ENCODE measurements around the gene ZBTB38. TPM values are rescaled to one million over a fixed set of nuclear protein-coding genes. Genes with fewer than 3 reads are reported as not detected.

Gene ZBTB38
- total RNA-seq, 1 experiment from 2014 or later = 17.0 TPM

DNA sequence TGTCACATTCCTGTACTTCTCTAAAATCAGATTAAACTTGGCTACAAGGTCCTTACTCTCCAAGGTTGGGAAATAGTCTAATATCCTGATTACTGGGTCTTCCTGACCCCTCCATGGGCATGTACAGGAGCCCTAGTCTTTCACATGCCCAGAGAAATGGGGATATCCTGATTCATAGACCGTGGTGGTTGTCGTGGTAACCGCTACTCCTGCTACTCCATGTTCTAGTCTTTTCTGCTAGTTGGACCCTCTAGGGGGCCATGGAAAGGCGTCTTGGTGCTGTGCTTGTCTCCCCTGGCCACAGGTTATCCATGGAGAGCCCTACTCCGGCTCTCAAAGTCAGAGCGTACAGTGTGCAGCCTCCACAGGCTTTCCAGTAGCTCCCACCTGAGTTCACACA is 13.1 kb upstream of the ZBTB38 start:
- Histone ChIP-seq H3K9ac (ENCODE audit: low read length) (no peak overlapping the region), H3K9me3 (ENCODE audit: low read length) (no peaks in the 10 kb centered on the region), H3K4me2 (ENCODE audit: low read length) (no peak overlapping the region), H3K36me3 (ENCODE audit: low read depth, low read length) (no peaks in the 10 kb centered on the region), H4K20me1 (ENCODE audit: low read length) (no peaks in the 10 kb centered on the region), H2AFZ (ENCODE audit: low read length) (no peak overlapping the region), H3K79me2 (ENCODE audit: low read length) (no peaks in the 10 kb centered on the region), H3K4me1 (ENCODE audit: insufficient read depth, low read length) (no peaks in the 10 kb centered on the region), H3F3A (ENCODE audit: low read length, unreplicated experiment) (no peaks in the 10 kb centered on the region), H3K4me3 (ENCODE audit: low read length) (no peak overlapping the region), H3K9me2 (replicated peaks; ENCODE audit: low read length) (no peaks in the 10 kb centered on the region), H3K27me3 (ENCODE audit: low read length) (no peaks in the 10 kb centered on the region), H3K27ac (ENCODE audit: low read length) (no peak overlapping the region)
- no peak for TF ChIP-seq EZH2 (IDR thresholded peaks at IDR 0.05; ENCODE audit: low read length, unreplicated experiment)
- TF ChIP-seq, protein P1, sequence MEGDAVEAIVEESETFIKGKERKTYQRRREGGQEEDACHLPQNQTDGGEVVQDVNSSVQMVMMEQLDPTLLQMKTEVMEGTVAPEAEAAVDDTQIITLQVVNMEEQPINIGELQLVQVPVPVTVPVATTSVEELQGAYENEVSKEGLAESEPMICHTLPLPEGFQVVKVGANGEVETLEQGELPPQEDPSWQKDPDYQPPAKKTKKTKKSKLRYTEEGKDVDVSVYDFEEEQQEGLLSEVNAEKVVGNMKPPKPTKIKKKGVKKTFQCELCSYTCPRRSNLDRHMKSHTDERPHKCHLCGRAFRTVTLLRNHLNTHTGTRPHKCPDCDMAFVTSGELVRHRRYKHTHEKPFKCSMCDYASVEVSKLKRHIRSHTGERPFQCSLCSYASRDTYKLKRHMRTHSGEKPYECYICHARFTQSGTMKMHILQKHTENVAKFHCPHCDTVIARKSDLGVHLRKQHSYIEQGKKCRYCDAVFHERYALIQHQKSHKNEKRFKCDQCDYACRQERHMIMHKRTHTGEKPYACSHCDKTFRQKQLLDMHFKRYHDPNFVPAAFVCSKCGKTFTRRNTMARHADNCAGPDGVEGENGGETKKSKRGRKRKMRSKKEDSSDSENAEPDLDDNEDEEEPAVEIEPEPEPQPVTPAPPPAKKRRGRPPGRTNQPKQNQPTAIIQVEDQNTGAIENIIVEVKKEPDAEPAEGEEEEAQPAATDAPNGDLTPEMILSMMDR (conservative IDR thresholded peaks at IDR 0.05; ENCODE audit: low read depth, low read length) = no peak
- TF ChIP-seq EZH2phosphoT487 (IDR thresholded peaks at IDR 0.05; ENCODE audit: borderline replicate concordance, low read length) = no peak
- no TSS peak for BruUV-seq (replicated peaks)
- intact Hi-C loops (cut with micrococcal nuclease) = no loop called here
- DNase-seq = no peak
- ChIA-PET POLR2A (ENCODE audit: unreplicated experiment) (no interaction called here), CTCF (no interaction called here)
- no peak for ATAC-seq

DNA sequence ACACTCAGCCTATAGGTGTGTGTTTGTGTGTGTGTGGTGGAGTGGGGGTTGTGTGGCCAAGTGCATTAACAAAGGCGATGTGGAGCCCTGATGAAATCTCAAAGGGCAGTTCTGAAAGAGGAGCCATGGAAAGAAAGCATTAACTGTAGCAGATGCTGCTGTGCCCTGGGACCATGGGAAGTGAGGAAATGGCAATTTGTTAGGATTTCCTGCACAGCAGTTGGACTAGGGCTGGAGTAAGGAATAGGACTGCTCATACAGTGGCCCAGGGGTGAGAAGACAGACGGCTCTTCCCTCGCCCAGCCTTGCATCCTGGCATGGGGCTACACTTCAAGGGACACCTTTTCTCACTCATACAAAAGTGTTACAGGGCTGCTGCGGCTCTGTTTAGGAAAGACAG is 12.3 kb upstream of the ZBTB38 start:
- CTCF ChIA-PET = no interaction called here
- POLR2A ChIA-PET (ENCODE audit: unreplicated experiment) = no interaction called here
- ATAC-seq = no peak

More for the DNA sequence above, 12.3 kb upstream of the ZBTB38 start:
- no peaks in the 10 kb centered on the region for H3K9me2 ChIP-seq (replicated peaks; ENCODE audit: low read length)
- no peak overlapping the region for H3K4me3 ChIP-seq (ENCODE audit: low read length)
- no peaks in the 10 kb centered on the region for H3K27me3 ChIP-seq (ENCODE audit: low read length)
- no peaks in the 10 kb centered on the region for H3K36me3 ChIP-seq (ENCODE audit: low read depth, low read length)
- no peaks in the 10 kb centered on the region; the same call in 1 of the 2 replicates for H3K4me1 ChIP-seq (ENCODE audit: insufficient read depth, low read length)
- intact Hi-C loops (cut with micrococcal nuclease) = no loop called here
- H3K27ac ChIP-seq (ENCODE audit: low read length) = no peak overlapping the region
- H4K20me1 ChIP-seq (ENCODE audit: low read length) = no peaks in the 10 kb centered on the region
- no peaks in the 10 kb centered on the region for H3K9me3 ChIP-seq (ENCODE audit: low read length)
- no peaks in the 10 kb centered on the region for H3F3A ChIP-seq (ENCODE audit: low read length, unreplicated experiment)
- no TSS peak for BruUV-seq (replicated peaks)
- TF ChIP-seq EZH2phosphoT487 (IDR thresholded peaks at IDR 0.05; ENCODE audit: borderline replicate concordance, low read length) (no peak), EZH2 (IDR thresholded peaks at IDR 0.05; ENCODE audit: low read length, unreplicated experiment) (no peak)
- TF ChIP-seq, protein P1 (conservative IDR thresholded peaks at IDR 0.05; ENCODE audit: low read depth, low read length) = no peak
- H3K4me2 ChIP-seq (ENCODE audit: low read length) = no peak overlapping the region
- no peak for DNase-seq
- no peaks in the 10 kb centered on the region for H3K79me2 ChIP-seq (ENCODE audit: low read length)
- H2AFZ ChIP-seq (ENCODE audit: low read length) = no peak overlapping the region
- no peak overlapping the region for H3K9ac ChIP-seq (ENCODE audit: low read length)
